Activated T-helper 2 cell treated with anti-CD3 and anti-CD28 coated beads, Interferon-gamma antibody, Interleukin-2, Interleukin-4, amounts not matched to agents 10 μg/mL and 5 μg/mL and 100 μg/mL, durations not matched to agents 14 hours and 24 hours and 36 hours (primary cell): Measurements from ENCODE around the gene CAMTA1. TPM values are rescaled to one million over a fixed set of nuclear protein-coding genes. Genes with fewer than 3 reads are reported as not detected.
"Not testable (repeated sequence)": the region's sequence is repeated elsewhere in the genome, so short reads cannot be mapped to it uniquely, and the experiment has no call there.

Source experiments
- DNase-seq: peaks from one replicate; pipeline ENCODE4 v3.0.0; 2021; ENCODE audit warnings: low spot score
- H3K27ac Mint-ChIP-seq: one replicate; pipeline ENCODE4 v1.8.0; 2021; ENCODE audit warnings: mixed read lengths
- H3K27me3 Mint-ChIP-seq: one replicate; pipeline ENCODE4 v1.8.0; 2021; ENCODE audit warnings: low read depth, mixed read lengths
- H3K36me3 Mint-ChIP-seq: one replicate; pipeline ENCODE4 v1.8.0; 2021; ENCODE audit warnings: low read depth, mixed read lengths
- H3K4me1 Mint-ChIP-seq: one replicate; pipeline ENCODE4 v1.8.0; 2021; ENCODE audit warnings: low read depth, mixed read lengths
- H3K4me3 Mint-ChIP-seq: one replicate; pipeline ENCODE4 v1.8.0; 2021; ENCODE audit warnings: low read depth, mild to moderate bottlenecking, moderate library complexity, mixed read lengths
- H3K9me3 Mint-ChIP-seq: one replicate; pipeline ENCODE4 v1.8.0; 2021; ENCODE audit warnings: mixed read lengths
- intact Hi-C: fragments of 100-400 bp; cut with micrococcal nuclease; formaldehyde crosslinking; loops from one replicate; pipeline ENCODE4 v1.15.1; 2023
- total RNA-seq: library from RNA; stranded (reverse); gene quantifications from 2 replicates; pipeline ENCODE4 v1.2.3, GENCODE V29; 2022

The CAMTA1 gene
- total RNA-seq, 1 donor from 2014 or later = 62.9 TPM

- intact Hi-C loops = no loop called here
- Mint-ChIP-seq H3K36me3 (no peaks in the 10 kb centered on the region), H3K27me3 (peaks cover 8% of the 10 kb centered on the region), H3K9me3 (no peaks in the 10 kb centered on the region), H3K27ac (no peak overlapping the region), H3K4me3 (no peak overlapping the region), H3K4me1 (no peaks in the 10 kb centered on the region)
- no peak for DNase-seq
These were observed 618.2 kb downstream of the CAMTA1 start for GRCh38 chr1:7403265-7404045.

GRCh38 chr1:7404046-7404742 lies 618.9 kb downstream of the CAMTA1 start:
- Mint-ChIP-seq H3K4me3 (no peak overlapping the region), H3K27me3 (peaks cover 6% of the 10 kb centered on the region), H3K9me3 (no peaks in the 10 kb centered on the region), H3K36me3 (no peaks in the 10 kb centered on the region), H3K27ac (no peak overlapping the region), H3K4me1 (no peaks in the 10 kb centered on the region)
- intact Hi-C loops = no loop called here
- DNase-seq = no peak

GRCh38 chr1:7405844-7406500 lies 620.7 kb downstream of the CAMTA1 start:
- no peaks in the 10 kb centered on the region for H3K4me1 Mint-ChIP-seq

GRCh38 chr1:7406641-7407543 lies 621.6 kb downstream of the CAMTA1 start:
- intact Hi-C loops = no loop called here
- DNase-seq = peak; percentile 3
- Mint-ChIP-seq H3K36me3 (no peaks in the 10 kb centered on the region), H3K27me3 (no peaks in the 10 kb centered on the region), H3K27ac (no peak overlapping the region), H3K4me3 (no peak overlapping the region), H3K9me3 (no peaks in the 10 kb centered on the region), H3K4me1 (no peaks in the 10 kb centered on the region)

More at GRCh38 chr1:7405844-7406500, 620.7 kb downstream of the CAMTA1 start:
- Mint-ChIP-seq H3K9me3 (no peaks in the 10 kb centered on the region), H3K36me3 (no peaks in the 10 kb centered on the region), H3K4me3 (no peak overlapping the region), H3K27ac (no peak overlapping the region), H3K27me3 (no peaks in the 10 kb centered on the region)
- DNase-seq = no peak
- intact Hi-C loops = no loop called here

GRCh38 chr1:7407544-7407895 lies 622.3 kb downstream of the CAMTA1 start:
- H3K27ac Mint-ChIP-seq = no peak overlapping the region
- intact Hi-C loops = no loop called here
- no peak overlapping the region for H3K4me3 Mint-ChIP-seq
- peak; percentile 5 for DNase-seq
- no peaks in the 10 kb centered on the region for H3K9me3 Mint-ChIP-seq
- no peaks in the 10 kb centered on the region for H3K36me3 Mint-ChIP-seq
- no peaks in the 10 kb centered on the region for H3K27me3 Mint-ChIP-seq
- H3K4me1 Mint-ChIP-seq = no peaks in the 10 kb centered on the region

- no peak overlapping the region for H3K4me3 Mint-ChIP-seq
- DNase-seq = peak; percentile 7
- H3K27me3 Mint-ChIP-seq = no peaks in the 10 kb centered on the region
- no peak overlapping the region for H3K27ac Mint-ChIP-seq
- no peaks in the 10 kb centered on the region for H3K9me3 Mint-ChIP-seq
- H3K36me3 Mint-ChIP-seq = no peaks in the 10 kb centered on the region
- H3K4me1 Mint-ChIP-seq = no peaks in the 10 kb centered on the region
- intact Hi-C loops = no loop called here
These were observed 622.9 kb downstream of the CAMTA1 start for GRCh38 chr1:7407980-7408770.

- no peaks in the 10 kb centered on the region for H3K9me3 Mint-ChIP-seq
- no peaks in the 10 kb centered on the region for H3K36me3 Mint-ChIP-seq
- H3K27me3 Mint-ChIP-seq = no peaks in the 10 kb centered on the region
- no peaks in the 10 kb centered on the region for H3K4me1 Mint-ChIP-seq
- H3K27ac Mint-ChIP-seq = no peak overlapping the region
- intact Hi-C loops = no loop called here
- no peak overlapping the region for H3K4me3 Mint-ChIP-seq
- peak; percentile 6 for DNase-seq
These were observed 623.5 kb downstream of the CAMTA1 start for GRCh38 chr1:7408771-7409150.

- Mint-ChIP-seq H3K4me1 (no peaks in the 10 kb centered on the region), H3K27me3 (no peaks in the 10 kb centered on the region), H3K9me3 (no peaks in the 10 kb centered on the region), H3K27ac (no peak overlapping the region), H3K36me3 (no peaks in the 10 kb centered on the region), H3K4me3 (no peak overlapping the region)
- peak; percentile 6 for DNase-seq
- intact Hi-C loops = no loop called here
These were observed 624.0 kb downstream of the CAMTA1 start for GRCh38 chr1:7409278-7409677.

- H3K36me3 Mint-ChIP-seq = no peaks in the 10 kb centered on the region
- no peak overlapping the region for H3K4me3 Mint-ChIP-seq
- DNase-seq = no peak
- H3K9me3 Mint-ChIP-seq = no peaks in the 10 kb centered on the region
- no peak overlapping the region for H3K27ac Mint-ChIP-seq
- H3K4me1 Mint-ChIP-seq = no peaks in the 10 kb centered on the region
- intact Hi-C loops = no loop called here
- no peaks in the 10 kb centered on the region for H3K27me3 Mint-ChIP-seq
These were observed 624.9 kb downstream of the CAMTA1 start for GRCh38 chr1:7410156-7410555.

GRCh38 chr1:7417618-7418017 lies 632.4 kb downstream of the CAMTA1 start:
- intact Hi-C loops, H3K27me3 Mint-ChIP-seq, H3K9me3 Mint-ChIP-seq, DNase-seq, H3K4me1 Mint-ChIP-seq, H3K27ac Mint-ChIP-seq, H3K4me3 Mint-ChIP-seq, H3K36me3 Mint-ChIP-seq: not testable (repeated sequence)

GRCh38 chr1:7418442-7419080 lies 633.3 kb downstream of the CAMTA1 start:
- peak; percentile 0 for DNase-seq
- no peaks in the 10 kb centered on the region for H3K4me1 Mint-ChIP-seq
- no peaks in the 10 kb centered on the region for H3K27me3 Mint-ChIP-seq
- H3K9me3 Mint-ChIP-seq = no peaks in the 10 kb centered on the region
- no peak overlapping the region for H3K27ac Mint-ChIP-seq
- H3K36me3 Mint-ChIP-seq = no peaks in the 10 kb centered on the region
- intact Hi-C loops = no loop called here
- H3K4me3 Mint-ChIP-seq = no peak overlapping the region

GRCh38 chr1:7420098-7420445 lies 634.8 kb downstream of the CAMTA1 start:
- intact Hi-C loops = no loop called here
- DNase-seq = no peak
- Mint-ChIP-seq H3K36me3 (no peaks in the 10 kb centered on the region), H3K4me1 (no peaks in the 10 kb centered on the region), H3K9me3 (no peaks in the 10 kb centered on the region), H3K4me3 (no peak overlapping the region), H3K27ac (no peak overlapping the region), H3K27me3 (no peaks in the 10 kb centered on the region)
